Measurements from ENCODE around the gene GOLGA8B.

DNA sequence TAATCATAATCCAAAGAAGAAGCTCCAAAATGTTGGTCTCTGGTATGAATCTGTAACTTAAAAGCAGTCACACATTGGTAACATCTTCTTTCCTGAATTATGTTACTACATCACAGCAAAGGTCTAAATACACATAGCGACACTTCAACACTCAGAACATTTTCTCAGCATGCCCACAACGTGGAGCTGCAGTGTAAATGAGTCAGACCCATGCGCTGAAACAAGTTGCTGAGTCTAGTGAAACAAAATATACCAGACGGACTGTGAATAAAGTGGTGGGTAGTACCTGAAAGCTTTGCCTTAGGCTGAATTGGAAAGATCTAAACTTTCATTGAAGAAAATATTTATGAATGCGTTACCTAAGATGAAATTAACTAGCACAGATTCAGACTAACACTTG, 33.2 kb upstream of the GOLGA8B start:
- TF ChIP-seq, protein P1, sequence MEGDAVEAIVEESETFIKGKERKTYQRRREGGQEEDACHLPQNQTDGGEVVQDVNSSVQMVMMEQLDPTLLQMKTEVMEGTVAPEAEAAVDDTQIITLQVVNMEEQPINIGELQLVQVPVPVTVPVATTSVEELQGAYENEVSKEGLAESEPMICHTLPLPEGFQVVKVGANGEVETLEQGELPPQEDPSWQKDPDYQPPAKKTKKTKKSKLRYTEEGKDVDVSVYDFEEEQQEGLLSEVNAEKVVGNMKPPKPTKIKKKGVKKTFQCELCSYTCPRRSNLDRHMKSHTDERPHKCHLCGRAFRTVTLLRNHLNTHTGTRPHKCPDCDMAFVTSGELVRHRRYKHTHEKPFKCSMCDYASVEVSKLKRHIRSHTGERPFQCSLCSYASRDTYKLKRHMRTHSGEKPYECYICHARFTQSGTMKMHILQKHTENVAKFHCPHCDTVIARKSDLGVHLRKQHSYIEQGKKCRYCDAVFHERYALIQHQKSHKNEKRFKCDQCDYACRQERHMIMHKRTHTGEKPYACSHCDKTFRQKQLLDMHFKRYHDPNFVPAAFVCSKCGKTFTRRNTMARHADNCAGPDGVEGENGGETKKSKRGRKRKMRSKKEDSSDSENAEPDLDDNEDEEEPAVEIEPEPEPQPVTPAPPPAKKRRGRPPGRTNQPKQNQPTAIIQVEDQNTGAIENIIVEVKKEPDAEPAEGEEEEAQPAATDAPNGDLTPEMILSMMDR (IDR thresholded peaks at IDR 0.05): no peak
- no peak for TF ChIP-seq POLR2A (IDR thresholded peaks at IDR 0.05)

Data from uterus (tissue), 2 donors.